Activated CD4-positive, alpha-beta T cell treated with anti-CD3 and anti-CD28 coated beads, Interleukin-2, Interleukin-6, amounts not matched to agents 100 ng/mL and 50 ng/mL, durations not matched to agents 16 hours and 8 hours (primary cell): ENCODE measurements around the gene ELOF1.
"Not testable (repeated sequence)": the region's sequence is repeated elsewhere in the genome, so short reads cannot be mapped to it uniquely, and the experiment has no call there.

Experiments used
- DNase-seq: peaks from one replicate; pipeline ENCODE4 v3.0.0-alpha.2; 2020

Gene ELOF1

GRCh38 chr19:11558881-11559828 is at the start of gene ELOF1:
ELOF1 (minus strand) TSS chr19:11559230; CDS start chr19:11554347, 4,883 bp downstream.
- peak; percentile 99 for DNase-seq

GRCh38 chr19:11606484-11606883 is 47.5 kb upstream of the ELOF1 start:
- DNase-seq = no peak

- not testable (repeated sequence) for DNase-seq
These were observed 40.7 kb upstream of the ELOF1 start for GRCh38 chr19:11599704-11600103.

- DNase-seq = no peak
These were observed 39.7 kb upstream of the ELOF1 start for GRCh38 chr19:11598746-11599145.

- DNase-seq = no peak
These were observed 39.1 kb upstream of the ELOF1 start for GRCh38 chr19:11598103-11598483.

GRCh38 chr19:11597202-11598102 is 38.4 kb upstream of the ELOF1 start, which contains the start of gene ZNF627:
ZNF627 (plus strand) TSS chr19:11597483; CDS start chr19:11597628, 145 bp downstream.
- peak; percentile 98 for DNase-seq

- DNase-seq = no peak
These were observed 37.1 kb upstream of the ELOF1 start for GRCh38 chr19:11596156-11596555.

GRCh38 chr19:11594084-11594483 is 35.1 kb upstream of the ELOF1 start:
- no peak for DNase-seq

GRCh38 chr19:11587975-11588631 is 29.1 kb upstream of the ELOF1 start:
- no peak for DNase-seq

GRCh38 chr19:11587302-11587974 is 28.4 kb upstream of the ELOF1 start:
- peak; percentile 84 for DNase-seq

- no peak for DNase-seq
These were observed 27.3 kb upstream of the ELOF1 start for GRCh38 chr19:11586331-11586730.

GRCh38 chr19:11581740-11582139 is 22.7 kb upstream of the ELOF1 start:
- peak; percentile 64 for DNase-seq

- no peak for DNase-seq
These were observed 21.1 kb upstream of the ELOF1 start for GRCh38 chr19:11580116-11580515.

GRCh38 chr19:11578258-11579142 is 19.5 kb upstream of the ELOF1 start:
- peak; percentile 52 for DNase-seq

- no peak for DNase-seq
These were observed 18.6 kb upstream of the ELOF1 start, which contains the start of gene ACP5 for GRCh38 chr19:11577451-11578257. ACP5 (minus strand) TSS chr19:11577645; CDS start chr19:11577317, 328 bp downstream.

- DNase-seq = no peak
These were observed 17.2 kb upstream of the ELOF1 start for GRCh38 chr19:11576227-11576626.

- no peak for DNase-seq
These were observed 15.7 kb upstream of the ELOF1 start for GRCh38 chr19:11574689-11575088.

GRCh38 chr19:11573763-11574162 is 14.7 kb upstream of the ELOF1 start:
- DNase-seq = not testable (repeated sequence)

GRCh38 chr19:11573354-11573753 is 14.3 kb upstream of the ELOF1 start:
- DNase-seq = not testable (repeated sequence)

- no peak for DNase-seq
These were observed 11.0 kb upstream of the ELOF1 start for GRCh38 chr19:11570039-11570462.
